Esophagus squamous epithelium (tissue), 5 donors: ENCODE results near the gene CDKN2B. TPM values are rescaled to one million over a fixed set of nuclear protein-coding genes. Genes with fewer than 3 reads are reported as not detected.

Experiments used
- DNase-seq: peaks from one replicate; lab custom pipeline; 2025; lab: John Stamatoyannopoulos, UW
- H3K27ac ChIP-seq, 4 donors: fragments of 200-600 bp; sonication (generic); one replicate each; pipeline ENCODE4 v1.5.1; 2016 to 2019; ENCODE audit warnings: mild to moderate bottlenecking in 1 of 4
- H3K27me3 ChIP-seq, 4 donors: fragments of 200-600 bp; sonication (generic); 1 replicate in 3 of 4; 2 replicates in 1 of 4; pipeline versions ENCODE4 v1.5.1 to v1.6.0; 2017 to 2021; ENCODE audit warnings: antibody characterized with exemption in 1 of 4
- H3K36me3 ChIP-seq, 3 donors: fragments of 200-600 bp; sonication (generic); one replicate each; pipeline ENCODE4 v1.5.1; 2016 to 2019
- H3K4me1 ChIP-seq, 3 donors: fragments of 200-600 bp; sonication (generic); one replicate each; pipeline ENCODE4 v1.5.1; 2017 to 2019
- H3K4me3 ChIP-seq, 4 donors: fragments of 200-600 bp; sonication (generic); 1 replicate in 3 of 4; 2 replicates in 1 of 4; pipeline ENCODE4 v1.5.1; 2016 to 2019; ENCODE audit warnings: mild to moderate bottlenecking in 2 of 4, moderate library complexity in 1 of 4
- H3K9me3 ChIP-seq, 3 donors: fragments of 200-600 bp; sonication (generic); one replicate each; pipeline ENCODE4 v1.5.1; 2016 to 2019
- POLR2A ChIP-seq, 4 donors: fragments of 450-650 bp; IDR thresholded peaks; one replicate each; pipeline ENCODE4 v1.6.1; 2017; ENCODE audit warnings: antibody characterized with exemption in 4 of 4, mild to moderate bottlenecking in 4 of 4, moderate library complexity in 3 of 4
- WGBS, 2 donors: methylation state at CpG; one replicate each; pipeline ENCODE4 v1.1.5; 2018; 5-methylcytosine and 5-hydroxymethylcytosine counted together
- intact Hi-C: fragments of 100-400 bp; cut with DNase I; formaldehyde crosslinking; loops from one replicate; pipeline ENCODE4 v1.15.0; 2022
- total RNA-seq, 4 donors: library from RNA; depleted of rRNA; stranded (reverse); fragments of >200 nt; gene quantifications; one replicate each; pipeline ENCODE4 v1.1.0, GENCODE V29; 2016
- TF ChIP-seq, protein P1 (sequence below), 6 experiments: fragments of 450-650 bp in 4 of 6; fragments of 200-600 bp in 2 of 6; sonication (generic) in 2 of 6; IDR thresholded peaks; one replicate each; pipeline ENCODE4 v1.5.1; 2016 to 2019; ENCODE audit warnings: antibody characterized with exemption in 6 of 6, mild to moderate bottlenecking in 4 of 6, moderate library complexity in 4 of 6
- donor health status: DM: yes; HTN: yes; CAD: no.

The CDKN2B gene
- total RNA-seq, 4 donors from 2014 or later = 41.6 to 150 (median 87.6) TPM

DNA sequence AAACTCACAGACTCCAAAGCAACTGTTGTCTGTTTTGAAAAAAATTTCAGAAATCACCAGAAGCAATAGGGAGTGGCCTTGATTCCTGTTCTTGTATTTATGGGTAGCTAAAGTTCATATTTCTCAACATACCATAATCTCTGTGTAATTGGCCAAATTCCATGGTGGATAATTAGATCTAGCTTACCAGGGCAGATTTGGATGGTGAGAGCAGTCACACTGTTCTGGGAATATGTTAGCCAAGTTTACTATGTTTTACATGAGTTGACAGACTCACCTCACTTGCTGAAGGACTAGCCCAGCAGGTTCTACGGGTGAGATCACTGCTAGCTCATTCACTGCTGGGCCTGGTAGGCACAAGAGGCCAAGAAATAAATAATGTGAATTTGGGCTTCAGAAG lies 32.7 kb upstream of the CDKN2B start:
- no peak for TF ChIP-seq POLR2A (IDR thresholded peaks at IDR 0.05)
- TF ChIP-seq, protein P1, sequence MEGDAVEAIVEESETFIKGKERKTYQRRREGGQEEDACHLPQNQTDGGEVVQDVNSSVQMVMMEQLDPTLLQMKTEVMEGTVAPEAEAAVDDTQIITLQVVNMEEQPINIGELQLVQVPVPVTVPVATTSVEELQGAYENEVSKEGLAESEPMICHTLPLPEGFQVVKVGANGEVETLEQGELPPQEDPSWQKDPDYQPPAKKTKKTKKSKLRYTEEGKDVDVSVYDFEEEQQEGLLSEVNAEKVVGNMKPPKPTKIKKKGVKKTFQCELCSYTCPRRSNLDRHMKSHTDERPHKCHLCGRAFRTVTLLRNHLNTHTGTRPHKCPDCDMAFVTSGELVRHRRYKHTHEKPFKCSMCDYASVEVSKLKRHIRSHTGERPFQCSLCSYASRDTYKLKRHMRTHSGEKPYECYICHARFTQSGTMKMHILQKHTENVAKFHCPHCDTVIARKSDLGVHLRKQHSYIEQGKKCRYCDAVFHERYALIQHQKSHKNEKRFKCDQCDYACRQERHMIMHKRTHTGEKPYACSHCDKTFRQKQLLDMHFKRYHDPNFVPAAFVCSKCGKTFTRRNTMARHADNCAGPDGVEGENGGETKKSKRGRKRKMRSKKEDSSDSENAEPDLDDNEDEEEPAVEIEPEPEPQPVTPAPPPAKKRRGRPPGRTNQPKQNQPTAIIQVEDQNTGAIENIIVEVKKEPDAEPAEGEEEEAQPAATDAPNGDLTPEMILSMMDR (IDR thresholded peaks at IDR 0.05) = no peak
- intact Hi-C loops = no loop called here
- no peaks in the 10 kb centered on the region for H3K9me3 ChIP-seq
- H3K27ac ChIP-seq = peak overlapping the region; percentile 17 to 83 (median 64)
- 23 to 33% methylated on average over 1 of the region's 1 CpG for WGBS, 2 donors
- peaks cover 0 to 64% (median 15%) of the 10 kb centered on the region in 3 donors for H3K4me1 ChIP-seq
- H3K4me3 ChIP-seq = no peak overlapping the region
- H3K27me3 ChIP-seq = no peaks in the 10 kb centered on the region
- no peak for DNase-seq
- H3K36me3 ChIP-seq = no peaks in the 10 kb centered on the region

- 87 to 90% methylated on average over 1 of the region's 1 CpG for WGBS, 2 donors
- intact Hi-C loops = no loop called here
- H3K27me3 ChIP-seq = no peaks in the 10 kb centered on the region
- peaks cover 0 to 69% (median 19%) of the 10 kb centered on the region in 3 donors for H3K4me1 ChIP-seq
- H3K4me3 ChIP-seq = no peak overlapping the region
- H3K9me3 ChIP-seq = no peaks in the 10 kb centered on the region
- no peaks in the 10 kb centered on the region for H3K36me3 ChIP-seq
- TF ChIP-seq, protein P1 (IDR thresholded peaks at IDR 0.05) = no peak
- TF ChIP-seq POLR2A (IDR thresholded peaks at IDR 0.05) = no peak
- DNase-seq = no peak
- H3K27ac ChIP-seq = peak overlapping the region in 3 of 4 donors; percentile 49 to 83 (median 78)
Measured at GRCh38 chr9:22041344-22041743, 32.2 kb upstream of the CDKN2B start.

DNA sequence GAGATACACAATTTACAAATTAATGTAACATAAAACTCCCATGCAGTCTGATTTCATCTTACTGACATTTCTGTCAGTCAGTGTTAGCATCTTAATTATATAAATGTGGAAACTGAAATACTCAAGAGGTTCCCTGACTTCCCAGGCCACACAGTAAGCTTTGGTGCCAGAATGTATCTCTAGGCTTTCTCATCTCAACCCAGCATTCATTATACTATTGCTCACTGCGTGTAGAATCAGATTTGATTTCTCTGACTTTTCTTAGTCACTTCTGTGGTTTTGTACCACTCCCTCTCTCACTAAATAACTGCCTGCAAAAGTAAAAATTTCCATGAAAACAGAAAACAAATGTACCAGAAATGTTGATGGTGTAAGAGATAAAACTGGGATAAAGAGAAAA lies 31.7 kb upstream of the CDKN2B start:
- no peak for DNase-seq
- 24 to 35% methylated on average over 1 of the region's 1 CpG for WGBS, 2 donors
- intact Hi-C loops = no loop called here
- no peaks in the 10 kb centered on the region for H3K36me3 ChIP-seq
- TF ChIP-seq POLR2A (IDR thresholded peaks at IDR 0.05) = no peak
- TF ChIP-seq, protein P1 (IDR thresholded peaks at IDR 0.05) = no peak
- no peaks in the 10 kb centered on the region for H3K9me3 ChIP-seq
- H3K27me3 ChIP-seq = no peaks in the 10 kb centered on the region
- no peak overlapping the region for H3K4me3 ChIP-seq
- peak overlapping the region; percentile 20 to 83 (median 64) for H3K27ac ChIP-seq
- peaks cover 0 to 75% (median 19%) of the 10 kb centered on the region in 3 donors for H3K4me1 ChIP-seq

- H3K36me3 ChIP-seq = no peaks in the 10 kb centered on the region
- DNase-seq = no peak
- intact Hi-C loops = no loop called here
- peak overlapping the region in 2 of 4 donors; percentile 78 to 83 for H3K27ac ChIP-seq
- H3K27me3 ChIP-seq = no peaks in the 10 kb centered on the region
- H3K4me1 ChIP-seq = peaks cover 0 to 77% (median 19%) of the 10 kb centered on the region in 3 donors
- TF ChIP-seq POLR2A (IDR thresholded peaks at IDR 0.05) = no peak
- TF ChIP-seq, protein P1 (IDR thresholded peaks at IDR 0.05) = no peak
- 66 to 67% methylated on average over 3 of the region's 3 CpGs for WGBS, 2 donors
- no peaks in the 10 kb centered on the region for H3K9me3 ChIP-seq
- no peak overlapping the region for H3K4me3 ChIP-seq
Measured at GRCh38 chr9:22039258-22039657, 30.2 kb upstream of the CDKN2B start.

- Histone ChIP-seq H3K9me3 (no peaks in the 10 kb centered on the region), H3K4me1 (peaks cover 0 to 88% (median 19%) of the 10 kb centered on the region in 3 donors), H3K27ac (peak overlapping the region in 3 of 4 donors; percentile 55 to 86 (median 83)), H3K4me3 (no peak overlapping the region), H3K27me3 (no peaks in the 10 kb centered on the region), H3K36me3 (no peaks in the 10 kb centered on the region)
- TF ChIP-seq, protein P1 (IDR thresholded peaks at IDR 0.05) = peak in 5 of 6 experiments; percentile 25 to 64 (median 48)
- no peak for TF ChIP-seq POLR2A (IDR thresholded peaks at IDR 0.05)
- intact Hi-C loops = no loop called here
- WGBS, 2 donors = 7 to 22% methylated on average over 2 of the region's 2 CpGs
- no peak for DNase-seq
Measured at GRCh38 chr9:22037954-22038690, 29.0 kb upstream of the CDKN2B start.
